H1 (cell line): Measurements from ENCODE around the gene CYP46A1. TPM values are rescaled to one million over a fixed set of nuclear protein-coding genes. Genes with fewer than 3 reads are reported as not detected.

Experiments used
- BACH1 ChIP-seq: IDR thresholded peaks from 2 replicates; pipeline ENCODE4 v1.6.1; 2012; ENCODE audit warnings: low read length, improper control_type of control experiment
- CHD7 ChIP-seq: fragments of 300-600 bp; sonication (generic); IDR thresholded peaks from 2 replicates; pipeline ENCODE4 v1.7.1; 2012; ENCODE audit warnings: low read length, moderate library complexity, mild to moderate bottlenecking, inconsistent platforms; ENCODE audit not compliant: insufficient replicate concordance
- CTCF ChIP-seq, 3 experiments: IDR thresholded peaks; 1 replicate in 2 of 3; 2 replicates in 1 of 3; pipeline versions ENCODE4 v1.5.1 to v1.6.1; 2011; ENCODE audit warnings: low read length in 3 of 3, mild to moderate bottlenecking in 3 of 3, inconsistent platforms in 2 of 3, low read depth in 1 of 3, moderate library complexity in 1 of 3; ENCODE audit not compliant: insufficient read depth in 1 of 3; ENCODE audit errors: control extremely low read depth in 1 of 3
- MAX ChIP-seq: IDR thresholded peaks from 2 replicates; pipeline ENCODE4 v1.6.1; 2012; ENCODE audit warnings: inconsistent platforms
- NANOG ChIP-seq: IDR thresholded peaks from 2 replicates; pipeline ENCODE4 v1.6.1; 2011; ENCODE audit warnings: low read length, low read depth, mild to moderate bottlenecking, inconsistent platforms; ENCODE audit not compliant: insufficient read depth, poor library complexity, severe bottlenecking
- POU5F1 ChIP-seq: IDR thresholded peaks from 2 replicates; pipeline ENCODE4 v1.6.1; 2011; ENCODE audit warnings: low read depth, mild to moderate bottlenecking, low read length, moderate library complexity
- polyA plus RNA-seq, 7 experiments: library from polyadenylated mRNA; depleted of rRNA in 3 of 7; stranded (reverse) in 5 of 7; unstranded in 2 of 7; fragments of >200 nt in 5 of 7; fragments of 200-250 nt in 2 of 7; gene quantifications; 1 replicate in 5 of 7; 2 replicates in 1 of 7; 4 replicates in 1 of 7; pipeline versions ENCODE4 v1.2.1 to v1.2.3, GENCODE V29; 2011 to 2013; ENCODE audit warnings: missing spikeins in 2 of 7, mixed read lengths in 2 of 7
- total RNA-seq: library from RNA; stranded (reverse); fragmentation: NEBNext Ultra II Directional; extraction: Animal tissue kit (Norgen Biotek cat#: 25700); gene quantifications from 2 replicates; pipeline ENCODE4 v1.2.1, GENCODE V29; 2021

CYP46A1 gene
- total and polyA plus RNA-seq, 2 of the 8 experiments (the other 6 are each of a cell fraction or from before 2014, with no cell fraction given), result 0.41 to 1.3 TPM

- TF ChIP-seq CHD7 (no peak), POU5F1 (peak; percentile 84; the same call in 1 of the 2 replicates), BACH1 (no peak), MAX (0 out of 2 replicates have a peak, but pooled peaks have one; percentile 24), NANOG (no peak), CTCF (IDR thresholded peaks at IDR 0.05; ENCODE audit: control extremely low read depth in 1 of 3, insufficient read depth in 1 of 3, low read depth in 1 of 3, low read length in 3 of 3) (no peak)
These were observed 74.2 kb downstream of the CYP46A1 start (continued) for GRCh38 chr14:99758121-99758821.
